AG04450 (cell line): Measurements from ENCODE around the gene KLHL26. TPM values are rescaled to one million over a fixed set of nuclear protein-coding genes. Genes with fewer than 3 reads are reported as not detected.

Experiments used
- CTCF ChIA-PET: fragments of 300-600, 350-600 bp; formaldehyde crosslinking; extraction: SDS; loops from one replicate; lab custom pipeline; 2022; ENCODE audit warnings: antibody characterized with exemption, inconsistent platforms; lab: Charles Lee
- POLR2A ChIA-PET: fragments of 350-600 bp; formaldehyde crosslinking; extraction: SDS; loops from one replicate; lab custom pipeline; 2021; ENCODE audit warnings: antibody characterized with exemption, inconsistent platforms; lab: Yijun Ruan, JAX
- DNase-seq: peaks from one replicate; pipeline ENCODE4 v3.0.0-alpha.2; 2011; ENCODE audit warnings: low read depth, low spot score
- H3K27ac ChIP-seq: one replicate; pipeline ENCODE4 v1.5.1; 2012; ENCODE audit warnings: low read depth, low read length, control low read depth
- H3K27me3 ChIP-seq: one replicate; pipeline ENCODE4 v1.6.0; 2012; ENCODE audit warnings: low read length; ENCODE audit not compliant: control insufficient read depth, insufficient read depth
- H3K4me3 ChIP-seq: 2 replicates; pipeline ENCODE4 v1.5.1; 2011; ENCODE audit warnings: mild to moderate bottlenecking, low read depth, low read length, control low read depth
- H3K9me3 ChIP-seq: 2 replicates; pipeline ENCODE4 v1.5.1; 2012; ENCODE audit warnings: low read length; ENCODE audit not compliant: control insufficient read depth, insufficient read depth
- CTCF ChIP-seq: IDR thresholded peaks from 2 replicates; pipeline ENCODE4 v1.5.1; 2011; ENCODE audit warnings: low read depth, low read length, control low read depth, inconsistent platforms
- polyA plus RNA-seq: library from polyadenylated mRNA; depleted of rRNA; stranded (reverse); fragments of >200 nt; gene quantifications from 2 replicates; pipeline ENCODE4 v1.2.3, GENCODE V29; 2011

The KLHL26 gene
- polyA plus RNA-seq, 1 experiment: 1.2 TPM

GRCh38 chr19:18651300-18651699 is 14.5 kb downstream of the KLHL26 start:
- Histone ChIP-seq H3K4me3 (no peak overlapping the region; the same call in 1 of the 2 replicates), H3K9me3 (no peaks in the 10 kb centered on the region), H3K27ac (peak overlapping the region; percentile 96), H3K27me3 (no peaks in the 10 kb centered on the region)
- no peak for DNase-seq
- CTCF ChIA-PET: no interaction called here
- POLR2A ChIA-PET: interaction anchor here (0.6 kb wide), 1 partner anchor 12 kb away, joined by 3 read pairs; no protein-coding TSS in a partner anchor
- TF ChIP-seq CTCF: no peak

GRCh38 chr19:18651733-18652132 is 14.9 kb downstream of the KLHL26 start:
- Histone ChIP-seq H3K4me3 (no peak overlapping the region), H3K27ac (no peak overlapping the region), H3K27me3 (no peaks in the 10 kb centered on the region), H3K9me3 (no peaks in the 10 kb centered on the region)
- CTCF ChIA-PET: no interaction called here
- no peak for TF ChIP-seq CTCF
- DNase-seq: no peak
- POLR2A ChIA-PET: no interaction called here

- no peak for TF ChIP-seq CTCF
These were observed 17.0 kb downstream of the KLHL26 start for GRCh38 chr19:18653853-18654252.

GRCh38 chr19:18654469-18654868 is 17.6 kb downstream of the KLHL26 start:
- ChIA-PET POLR2A (no interaction called here), CTCF (no interaction called here)
- no peak for DNase-seq
- no peak overlapping the region for H3K4me3 ChIP-seq
- no peak overlapping the region for H3K27ac ChIP-seq
- H3K9me3 ChIP-seq: no peaks in the 10 kb centered on the region
- no peaks in the 10 kb centered on the region for H3K27me3 ChIP-seq
- TF ChIP-seq CTCF: no peak

More at GRCh38 chr19:18653853-18654252, 17.0 kb downstream of the KLHL26 start:
- CTCF ChIA-PET: no interaction called here
- POLR2A ChIA-PET: no interaction called here
- no peaks in the 10 kb centered on the region for H3K27me3 ChIP-seq
- DNase-seq: no peak
- no peak overlapping the region for H3K27ac ChIP-seq
- H3K4me3 ChIP-seq: no peak overlapping the region
- no peaks in the 10 kb centered on the region for H3K9me3 ChIP-seq

- Histone ChIP-seq H3K9me3 (no peaks in the 10 kb centered on the region), H3K27me3 (no peaks in the 10 kb centered on the region), H3K4me3 (no peak overlapping the region), H3K27ac (no peak overlapping the region)
- TF ChIP-seq CTCF: no peak
- DNase-seq: no peak
- POLR2A ChIA-PET: no interaction called here
- CTCF ChIA-PET: no interaction called here
These were observed 18.5 kb downstream of the KLHL26 start for GRCh38 chr19:18655173-18655844.
